ENCODE measurements around the gene SYNGR3.
"Not testable (repeated sequence)": the region's sequence is repeated elsewhere in the genome, so short reads cannot be mapped to it uniquely, and the experiment has no call there.

SYNGR3 gene

GRCh38 chr16:1989209-1990100 is at the start of gene SYNGR3:
TSS of gene SYNGR3 (plus strand) at chr16:1989970. CDS start at chr16:1990103, 133 bp downstream.
- no peak for DNase-seq (ENCODE audit: low read depth)
- peak within 1 kb of the TSS; percentile 18 for H3K4me3 ChIP-seq (ENCODE audit: low read depth, low read length)

- no peak for DNase-seq (ENCODE audit: low read depth)
- no peak overlapping the region for H3K4me3 ChIP-seq (ENCODE audit: low read depth, low read length)
These were observed 49.3 kb upstream of the SYNGR3 start for GRCh38 chr16:1940273-1941161.

- DNase-seq (ENCODE audit: low read depth) = no peak
These were observed 48.4 kb upstream of the SYNGR3 start for GRCh38 chr16:1941162-1942046.

GRCh38 chr16:1942047-1942809 is 47.5 kb upstream of the SYNGR3 start:
- no peak for DNase-seq (ENCODE audit: low read depth)
- peak overlapping the region; percentile 93 for H3K4me3 ChIP-seq (ENCODE audit: low read depth, low read length)

More at GRCh38 chr16:1941162-1942046, 48.4 kb upstream of the SYNGR3 start:
- no peak overlapping the region for H3K4me3 ChIP-seq (ENCODE audit: low read depth, low read length)

- peak; percentile 91 for DNase-seq (ENCODE audit: low read depth)
These were observed 46.7 kb upstream of the SYNGR3 start, which contains the start of gene MSRB1 for GRCh38 chr16:1942810-1943726. TSS of gene MSRB1 (minus strand) at chr16:1943199. CDS start at chr16:1943156, 43 bp downstream.

GRCh38 chr16:1944612-1945199 is 45.1 kb upstream of the SYNGR3 start:
- no peak for DNase-seq (ENCODE audit: low read depth)
- H3K4me3 ChIP-seq (ENCODE audit: low read depth, low read length) = no peak overlapping the region

More at GRCh38 chr16:1942810-1943726, 46.7 kb upstream of the SYNGR3 start, which contains the start of gene MSRB1:
- peak within 1 kb of the TSS; percentile 93 for H3K4me3 ChIP-seq (ENCODE audit: low read depth, low read length)

GRCh38 chr16:1945559-1946391 is 44.0 kb upstream of the SYNGR3 start:
- DNase-seq (ENCODE audit: low read depth) = no peak
- H3K4me3 ChIP-seq (ENCODE audit: low read depth, low read length) = no peak overlapping the region

GRCh38 chr16:1946495-1947368 is 43.0 kb upstream of the SYNGR3 start:
- H3K4me3 ChIP-seq (ENCODE audit: low read depth, low read length) = no peak overlapping the region
- no peak for DNase-seq (ENCODE audit: low read depth)

GRCh38 chr16:1947369-1947670 is 42.5 kb upstream of the SYNGR3 start:
- DNase-seq (ENCODE audit: low read depth) = no peak
- H3K4me3 ChIP-seq (ENCODE audit: low read depth, low read length) = no peak overlapping the region

GRCh38 chr16:1949507-1949906 is 40.3 kb upstream of the SYNGR3 start:
- DNase-seq (ENCODE audit: low read depth) = no peak
- H3K4me3 ChIP-seq (ENCODE audit: low read depth, low read length) = no peak overlapping the region

GRCh38 chr16:1950047-1950446 is 39.7 kb upstream of the SYNGR3 start:
- no peak overlapping the region for H3K4me3 ChIP-seq (ENCODE audit: low read depth, low read length)
- no peak for DNase-seq (ENCODE audit: low read depth)

- DNase-seq (ENCODE audit: low read depth) = no peak
These were observed 39.2 kb upstream of the SYNGR3 start for GRCh38 chr16:1950559-1950958.

GRCh38 chr16:1953734-1954133 is 36.0 kb upstream of the SYNGR3 start:
- no peak overlapping the region for H3K4me3 ChIP-seq (ENCODE audit: low read depth, low read length)
- DNase-seq (ENCODE audit: low read depth) = no peak

More at GRCh38 chr16:1950559-1950958, 39.2 kb upstream of the SYNGR3 start:
- no peak overlapping the region for H3K4me3 ChIP-seq (ENCODE audit: low read depth, low read length)

- not testable (repeated sequence) for DNase-seq (ENCODE audit: low read depth); H3K4me3 ChIP-seq (ENCODE audit: low read depth, low read length)
These were observed 32.2 kb upstream of the SYNGR3 start for GRCh38 chr16:1957434-1958142.

- not testable (repeated sequence) for H3K4me3 ChIP-seq (ENCODE audit: low read depth, low read length); DNase-seq (ENCODE audit: low read depth)
These were observed 31.7 kb upstream of the SYNGR3 start for GRCh38 chr16:1958143-1958491.

Data from skeletal muscle cell (primary cell).